DMS153 treated with DMSO at 0.1 percent for 48 hours (cell line): ENCODE results near the gene TMEM63A.
A peak's percentile ranks its signal among the peaks of the same experiment; 100 is the strongest.
"Not testable (repeated sequence)": the region's sequence is repeated elsewhere in the genome, so short reads cannot be mapped to it uniquely, and the experiment has no call there.

ENCODE experiments used
- DNase-seq: peaks from one replicate; lab custom pipeline; 2025; ENCODE audit not compliant: unreplicated experiment; lab: John Stamatoyannopoulos, UW

TMEM63A gene

GRCh38 chr1:225881959-225882693, at the start of gene TMEM63A:
Gene TMEM63A, minus strand, starts transcription at chr1:225882380. Its CDS starts 4,800 bp downstream, at chr1:225877580.
- DNase-seq: peak; percentile 57

- no peak for DNase-seq
These were observed 49.3 kb upstream of the TMEM63A start for GRCh38 chr1:225931270-225932136.

GRCh38 chr1:225930566-225930965, 48.4 kb upstream of the TMEM63A start:
- DNase-seq: no peak

GRCh38 chr1:225929462-225929861, 47.3 kb upstream of the TMEM63A start:
- not testable (repeated sequence) for DNase-seq

GRCh38 chr1:225928186-225929175, 46.3 kb upstream of the TMEM63A start:
- no peak for DNase-seq

GRCh38 chr1:225926551-225927113, 44.5 kb upstream of the TMEM63A start:
- DNase-seq: no peak

GRCh38 chr1:225923692-225924555, 41.7 kb upstream of the TMEM63A start, which contains the start of gene PYCR2:
Gene PYCR2, minus strand, starts transcription at chr1:225924250. Its CDS starts 140 bp downstream, at chr1:225924110.
- peak; percentile 99 for DNase-seq

GRCh38 chr1:225923381-225923691, 41.2 kb upstream of the TMEM63A start:
- DNase-seq: no peak

GRCh38 chr1:225921734-225922709, 39.8 kb upstream of the TMEM63A start:
- DNase-seq: peak; percentile 81

- DNase-seq: peak; percentile 73
These were observed 37.7 kb upstream of the TMEM63A start for GRCh38 chr1:225919906-225920305.

GRCh38 chr1:225918280-225918679, 36.1 kb upstream of the TMEM63A start:
- DNase-seq: no peak

GRCh38 chr1:225917536-225917935, 35.4 kb upstream of the TMEM63A start:
- DNase-seq: no peak

GRCh38 chr1:225917101-225917500, 34.9 kb upstream of the TMEM63A start:
- no peak for DNase-seq

- peak; percentile 42 for DNase-seq
These were observed 33.4 kb upstream of the TMEM63A start for GRCh38 chr1:225915538-225915991.

- no peak for DNase-seq
These were observed 32.8 kb upstream of the TMEM63A start for GRCh38 chr1:225914947-225915346.

- DNase-seq: no peak
These were observed 32.2 kb upstream of the TMEM63A start for GRCh38 chr1:225914391-225914790.

GRCh38 chr1:225911191-225912130, 29.3 kb upstream of the TMEM63A start:
- DNase-seq: no peak
